Measurements from ENCODE around the gene ZMYM4. TPM values are rescaled to one million over a fixed set of nuclear protein-coding genes. Genes with fewer than 3 reads are reported as not detected.

Gene ZMYM4
- total RNA-seq, 2 experiments from 2014 or later: 30.9 to 32.7 TPM

- Mint-ChIP-seq H3K4me3 (no peak overlapping the region), H3K27ac (no peak overlapping the region), H3K9me3 (peaks cover 4% of the 10 kb centered on the region)
These were observed 4.5 kb upstream of the ZMYM4 start for GRCh38 chr1:35264035-35264434.

DNA sequence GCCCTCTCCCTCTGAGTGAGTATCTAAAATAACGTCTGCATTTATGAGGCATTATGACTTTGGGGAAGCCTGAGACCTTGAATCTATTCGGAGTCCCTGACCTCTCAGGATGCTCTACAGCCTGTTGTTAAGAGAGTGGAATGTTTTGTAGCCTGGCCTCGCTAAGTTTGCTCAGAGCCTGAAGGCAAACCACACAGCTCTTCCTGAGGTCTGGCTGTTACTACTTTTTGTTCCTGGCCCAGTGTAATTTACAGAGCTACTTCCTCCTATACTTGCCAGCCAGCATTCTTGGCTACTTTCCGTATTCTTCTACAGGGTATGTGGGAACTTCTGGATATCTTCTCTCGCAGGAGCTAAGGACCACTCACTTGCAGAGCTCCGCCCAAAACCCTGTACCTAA lies 3.6 kb upstream of the ZMYM4 start:
- DNase-seq: no peak
- H3K4me1 Mint-ChIP-seq: peaks cover 16% of the 10 kb centered on the region
- H3K4me3 Mint-ChIP-seq: no peak overlapping the region
- no peak overlapping the region for H3K27ac Mint-ChIP-seq
- H3K36me3 Mint-ChIP-seq: peaks cover 5% of the 10 kb centered on the region
- peaks cover 4% of the 10 kb centered on the region for H3K9me3 Mint-ChIP-seq
- H3K27me3 Mint-ChIP-seq: peaks cover 20% of the 10 kb centered on the region

More at GRCh38 chr1:35264035-35264434, 4.5 kb upstream of the ZMYM4 start:
- no peak for DNase-seq
- peaks cover 5% of the 10 kb centered on the region for H3K36me3 Mint-ChIP-seq
- peaks cover 20% of the 10 kb centered on the region for H3K27me3 Mint-ChIP-seq
- peaks cover 11% of the 10 kb centered on the region for H3K4me1 Mint-ChIP-seq

DNA sequence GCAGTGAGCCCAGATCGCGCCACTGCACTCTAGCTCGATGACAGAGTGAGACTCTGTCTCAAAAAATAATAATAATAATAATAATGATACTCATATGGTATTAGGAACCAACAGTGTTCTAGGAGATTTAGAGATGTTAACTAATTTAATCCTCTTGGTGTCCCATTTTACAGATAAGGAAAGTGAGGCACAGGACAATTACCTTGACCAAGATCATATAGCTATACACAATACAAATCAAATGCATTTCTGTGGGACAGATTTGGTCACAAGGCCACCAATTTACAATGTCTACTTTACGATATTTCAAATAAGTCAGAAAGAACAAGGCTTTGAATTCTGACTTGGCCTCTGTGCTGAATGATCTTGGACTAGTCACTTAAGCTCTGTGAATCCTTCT lies 2.2 kb upstream of the ZMYM4 start:
- H3K27me3 Mint-ChIP-seq: peaks cover 20% of the 10 kb centered on the region
- DNase-seq: no peak
- H3K27ac Mint-ChIP-seq: no peak overlapping the region
- peaks cover 4% of the 10 kb centered on the region for H3K9me3 Mint-ChIP-seq
- H3K4me1 Mint-ChIP-seq: peaks cover 27% of the 10 kb centered on the region
- no peak overlapping the region for H3K4me3 Mint-ChIP-seq
- peaks cover 9% of the 10 kb centered on the region for H3K36me3 Mint-ChIP-seq

- Mint-ChIP-seq H3K4me3 (peak overlapping the region; percentile 86), H3K9me3 (peaks cover 4% of the 10 kb centered on the region), H3K36me3 (peaks cover 14% of the 10 kb centered on the region), H3K27ac (peak overlapping the region; percentile 80), H3K27me3 (peaks cover 13% of the 10 kb centered on the region), H3K4me1 (peaks cover 36% of the 10 kb centered on the region)
- DNase-seq: peak; percentile 3
These were observed 886 bp downstream of the ZMYM4 start for GRCh38 chr1:35269201-35269988.

DNA sequence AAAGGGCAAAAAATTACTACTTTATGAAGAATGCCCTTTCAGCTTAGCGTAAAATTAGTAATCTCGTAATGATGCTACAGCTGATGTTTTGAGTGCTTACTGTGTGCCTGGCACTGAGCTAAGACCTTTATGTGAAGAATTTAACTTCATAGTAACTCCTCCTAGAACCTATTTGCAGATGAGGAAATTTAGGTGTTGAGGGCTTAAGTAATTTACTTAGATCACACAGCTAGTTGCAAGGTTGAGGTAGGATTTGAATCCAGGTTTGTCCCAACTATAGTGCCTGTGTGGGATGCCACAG lies 1.4 kb downstream of the ZMYM4 start:
- H3K27me3 Mint-ChIP-seq: peaks cover 8% of the 10 kb centered on the region
- peaks cover 36% of the 10 kb centered on the region for H3K4me1 Mint-ChIP-seq
- peak overlapping the region; percentile 86 for H3K4me3 Mint-ChIP-seq
- H3K36me3 Mint-ChIP-seq: peaks cover 14% of the 10 kb centered on the region
- H3K27ac Mint-ChIP-seq: no peak overlapping the region
- no peak for DNase-seq
- peaks cover 4% of the 10 kb centered on the region for H3K9me3 Mint-ChIP-seq

DNA sequence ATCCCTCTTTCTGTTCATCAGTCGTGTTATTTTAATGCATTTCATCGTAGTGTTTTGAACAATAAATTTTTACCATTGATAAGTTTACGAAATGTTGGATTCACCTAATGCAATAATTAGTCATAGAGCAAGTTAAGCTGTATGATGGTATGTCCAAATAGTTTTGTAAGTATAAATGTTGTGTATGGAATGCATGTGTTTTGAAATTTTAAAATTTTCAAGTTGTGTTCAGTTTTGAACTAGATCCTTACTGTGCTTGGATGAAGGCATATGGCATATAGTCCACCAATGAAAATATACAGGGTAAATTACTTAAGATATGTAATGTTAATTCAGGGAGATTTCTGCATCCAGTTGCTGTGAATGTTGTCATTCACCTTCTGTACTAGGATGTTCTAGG lies 2.3 kb downstream of the ZMYM4 start:
- peaks cover 4% of the 10 kb centered on the region for H3K9me3 Mint-ChIP-seq
- H3K27ac Mint-ChIP-seq: no peak overlapping the region
- H3K4me1 Mint-ChIP-seq: peaks cover 35% of the 10 kb centered on the region
- no peak for DNase-seq
- peak overlapping the region; percentile 46 for H3K4me3 Mint-ChIP-seq
- H3K36me3 Mint-ChIP-seq: peaks cover 14% of the 10 kb centered on the region
- H3K27me3 Mint-ChIP-seq: no peaks in the 10 kb centered on the region

- no peak for DNase-seq
- H3K27ac Mint-ChIP-seq: no peak overlapping the region
- H3K27me3 Mint-ChIP-seq: no peaks in the 10 kb centered on the region
- H3K4me1 Mint-ChIP-seq: peaks cover 29% of the 10 kb centered on the region
- peaks cover 1% of the 10 kb centered on the region for H3K9me3 Mint-ChIP-seq
- H3K36me3 Mint-ChIP-seq: peaks cover 28% of the 10 kb centered on the region
- H3K4me3 Mint-ChIP-seq: no peak overlapping the region
These were observed 5.7 kb downstream of the ZMYM4 start for GRCh38 chr1:35274197-35274596.

- H3K27me3 Mint-ChIP-seq: no peaks in the 10 kb centered on the region
- peaks cover 9% of the 10 kb centered on the region for H3K9me3 Mint-ChIP-seq
These were observed 10.5 kb downstream of the ZMYM4 start for GRCh38 chr1:35278886-35279554.

DNA sequence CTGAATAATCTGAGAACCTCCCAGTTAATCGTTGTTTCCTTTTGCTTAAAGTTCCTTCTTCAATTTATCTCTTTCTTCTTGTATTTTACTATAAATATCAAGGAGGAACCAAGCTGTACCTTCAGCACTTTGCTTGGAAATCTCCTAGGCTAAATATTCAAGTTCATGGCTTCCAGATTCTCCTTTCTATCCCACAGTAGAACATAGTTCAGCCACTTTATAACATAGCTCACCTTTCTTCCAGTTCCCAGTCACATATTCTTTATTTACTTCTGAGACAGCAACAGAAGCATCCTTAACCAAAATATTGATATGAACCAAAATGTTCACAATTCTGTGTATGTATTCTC lies 11.0 kb downstream of the ZMYM4 start:
- H3K4me1 Mint-ChIP-seq: peaks cover 7% of the 10 kb centered on the region
- H3K27me3 Mint-ChIP-seq: no peaks in the 10 kb centered on the region
- H3K9me3 Mint-ChIP-seq: peaks cover 9% of the 10 kb centered on the region
- no peak overlapping the region for H3K27ac Mint-ChIP-seq
- no peak overlapping the region for H3K4me3 Mint-ChIP-seq
- DNase-seq: no peak
- peaks cover 53% of the 10 kb centered on the region for H3K36me3 Mint-ChIP-seq

More at GRCh38 chr1:35278886-35279554, 10.5 kb downstream of the ZMYM4 start:
- Mint-ChIP-seq H3K36me3 (peaks cover 48% of the 10 kb centered on the region), H3K4me3 (no peak overlapping the region), H3K27ac (no peak overlapping the region), H3K4me1 (peaks cover 6% of the 10 kb centered on the region)
- no peak for DNase-seq

- no peak overlapping the region for H3K27ac Mint-ChIP-seq
- no peaks in the 10 kb centered on the region for H3K27me3 Mint-ChIP-seq
- peaks cover 11% of the 10 kb centered on the region for H3K9me3 Mint-ChIP-seq
- no peak for DNase-seq
- H3K36me3 Mint-ChIP-seq: peaks cover 58% of the 10 kb centered on the region
- H3K4me1 Mint-ChIP-seq: peaks cover 10% of the 10 kb centered on the region
- H3K4me3 Mint-ChIP-seq: no peak overlapping the region
These were observed 11.5 kb downstream of the ZMYM4 start for GRCh38 chr1:35280006-35280405.

- no peak overlapping the region for H3K27ac Mint-ChIP-seq
- H3K27me3 Mint-ChIP-seq: no peaks in the 10 kb centered on the region
- no peak for DNase-seq
- H3K36me3 Mint-ChIP-seq: peaks cover 66% of the 10 kb centered on the region
- H3K4me3 Mint-ChIP-seq: no peak overlapping the region
- peaks cover 12% of the 10 kb centered on the region for H3K9me3 Mint-ChIP-seq
- peaks cover 20% of the 10 kb centered on the region for H3K4me1 Mint-ChIP-seq
These were observed 13.1 kb downstream of the ZMYM4 start for GRCh38 chr1:35281565-35281964.

DNA sequence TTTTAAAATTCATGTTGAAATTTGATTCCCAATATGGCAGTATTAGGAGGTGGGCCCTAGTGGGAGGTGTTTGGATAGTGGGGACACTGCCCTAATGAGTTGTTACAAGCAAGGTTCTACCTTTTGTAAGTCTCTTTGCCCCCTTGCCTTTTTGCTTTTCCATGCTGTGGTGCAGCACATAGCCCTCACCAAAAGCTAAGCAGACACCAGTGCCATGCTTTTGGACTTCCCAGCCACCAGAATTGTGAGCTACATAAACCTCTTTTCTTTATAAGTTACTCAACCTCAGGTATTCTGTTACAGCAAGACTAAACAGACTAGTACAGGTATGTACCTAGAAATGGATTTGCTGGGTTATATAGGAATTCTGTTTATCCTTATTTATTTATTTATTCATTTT lies 13.7 kb downstream of the ZMYM4 start:
- H3K9me3 Mint-ChIP-seq: peaks cover 12% of the 10 kb centered on the region
- no peak overlapping the region for H3K4me3 Mint-ChIP-seq
- H3K36me3 Mint-ChIP-seq: peaks cover 62% of the 10 kb centered on the region
- no peak for DNase-seq
- no peak overlapping the region for H3K27ac Mint-ChIP-seq
- H3K4me1 Mint-ChIP-seq: peaks cover 22% of the 10 kb centered on the region
- H3K27me3 Mint-ChIP-seq: no peaks in the 10 kb centered on the region

DNA sequence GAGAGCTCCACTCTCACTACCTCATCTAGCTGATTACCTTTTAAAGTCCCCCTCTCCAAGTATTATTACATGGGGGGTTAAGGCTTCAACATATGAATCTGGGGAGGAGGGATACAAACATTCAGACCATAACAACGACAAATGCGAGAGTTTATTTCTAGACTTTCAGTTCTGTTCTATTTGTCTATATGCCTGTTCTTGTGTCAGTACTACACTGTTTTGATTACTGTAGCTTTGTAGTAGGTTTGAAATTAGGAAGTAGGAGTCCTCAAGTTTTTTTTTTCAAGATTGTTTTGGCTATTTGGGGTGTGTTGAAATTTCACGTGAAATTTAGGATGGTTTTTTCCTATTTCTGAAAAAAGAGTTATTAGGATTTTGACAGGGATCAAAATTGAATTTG lies 16.3 kb downstream of the ZMYM4 start:
- peaks cover 42% of the 10 kb centered on the region for H3K36me3 Mint-ChIP-seq
- H3K4me1 Mint-ChIP-seq: peaks cover 27% of the 10 kb centered on the region
- H3K9me3 Mint-ChIP-seq: peaks cover 6% of the 10 kb centered on the region
- DNase-seq: no peak
- H3K27me3 Mint-ChIP-seq: no peaks in the 10 kb centered on the region
- H3K27ac Mint-ChIP-seq: no peak overlapping the region
- no peak overlapping the region for H3K4me3 Mint-ChIP-seq

- peak overlapping the region; percentile 72 for H3K27ac Mint-ChIP-seq
These were observed 17.5 kb downstream of the ZMYM4 start for GRCh38 chr1:35285771-35286606.

More at GRCh38 chr1:35285771-35286606, 17.5 kb downstream of the ZMYM4 start:
- peaks cover 27% of the 10 kb centered on the region for H3K4me1 Mint-ChIP-seq
- H3K36me3 Mint-ChIP-seq: peaks cover 33% of the 10 kb centered on the region
- DNase-seq: no peak
- no peaks in the 10 kb centered on the region for H3K27me3 Mint-ChIP-seq
- H3K4me3 Mint-ChIP-seq: no peak overlapping the region
- H3K9me3 Mint-ChIP-seq: peaks cover 6% of the 10 kb centered on the region
